GM12865 (cell line): ENCODE results near the gene TMEM247.

Source experiments
- DNase-seq: peaks from one replicate; pipeline ENCODE4 v3.0.0; 2010; ENCODE audit warnings: low read depth
- H3K4me3 ChIP-seq: 2 replicates; pipeline ENCODE4 v1.5.1; 2011; ENCODE audit warnings: mild to moderate bottlenecking, low read depth, low read length, control low read depth
- CTCF ChIP-seq: IDR thresholded peaks from 2 replicates; pipeline ENCODE4 v1.5.1; 2011; ENCODE audit warnings: low read length, control low read depth, low read depth, inconsistent platforms; ENCODE audit not compliant: insufficient read depth; ENCODE audit errors: missing control alignments

The TMEM247 gene

GRCh38 chr2:46487667-46488335 lies 8.4 kb downstream of the TMEM247 start:
- no peak overlapping the region for H3K4me3 ChIP-seq
- DNase-seq = no peak
- TF ChIP-seq CTCF = no peak

GRCh38 chr2:46488389-46488788 lies 9.0 kb downstream of the TMEM247 start:
- no peak for DNase-seq

GRCh38 chr2:46489423-46490174 lies 10.2 kb downstream of the TMEM247 start:
- no peak overlapping the region for H3K4me3 ChIP-seq
- no peak for TF ChIP-seq CTCF
- DNase-seq = no peak

More at GRCh38 chr2:46488389-46488788, 9.0 kb downstream of the TMEM247 start:
- no peak overlapping the region for H3K4me3 ChIP-seq
- TF ChIP-seq CTCF = no peak

GRCh38 chr2:46490521-46491141 lies 11.3 kb downstream of the TMEM247 start:
- H3K4me3 ChIP-seq = no peak overlapping the region
- peak; percentile 60 for DNase-seq

GRCh38 chr2:46492301-46492700 lies 12.9 kb downstream of the TMEM247 start:
- no peak for DNase-seq
- TF ChIP-seq CTCF = no peak
- H3K4me3 ChIP-seq = no peak overlapping the region

More at GRCh38 chr2:46490521-46491141, 11.3 kb downstream of the TMEM247 start:
- TF ChIP-seq CTCF = peak; percentile 15

GRCh38 chr2:46493241-46493970 lies 14.0 kb downstream of the TMEM247 start:
- no peak for TF ChIP-seq CTCF
- H3K4me3 ChIP-seq = no peak overlapping the region
- DNase-seq = peak; percentile 79
